Endothelial cell of umbilical vein (primary cell): ENCODE measurements around the gene CHAC1. TPM values are rescaled to one million over a fixed set of nuclear protein-coding genes. Genes with fewer than 3 reads are reported as not detected.

Source experiments
- BruUV-seq: library from RNA; stranded (reverse); fragments of 400-500 nt; replicated peaks from 2 replicates; lab custom pipeline; 2021; lab: Mats Ljungman, UMichigan
- CTCF ChIA-PET: fragments of 300-600, 350-600 bp; sonication (Branson Sonifier 250); formaldehyde crosslinking; loops from one replicate; lab custom pipeline; 2021; ENCODE audit warnings: antibody characterized with exemption, inconsistent platforms; lab: Charles Lee
- POLR2A ChIA-PET: fragments of 300-600, 350-600 bp; sonication (Branson Sonifier 250); formaldehyde crosslinking; loops from one replicate; lab custom pipeline; 2021; ENCODE audit warnings: antibody characterized with exemption, inconsistent platforms; lab: Charles Lee
- DNase-seq: peaks from one replicate; pipeline ENCODE4 v3.0.0-alpha.2; 2011; ENCODE audit warnings: low read depth, low spot score
- FAIRE-seq: peaks from 2 replicates; lab custom pipeline; 2011; peaks lifted over from hg19 to GRCh38; lab: Jason Lieb, UNC
- H2AFZ ChIP-seq: 2 replicates; pipeline ENCODE4 v1.6.0; 2012; ENCODE audit warnings: low read depth, low read length, control low read depth, inconsistent platforms
- H3K27ac ChIP-seq: 2 replicates; pipeline ENCODE4 v1.5.1; 2011; ENCODE audit warnings: low read depth, mild to moderate bottlenecking, control low read depth, low read length, moderate library complexity; ENCODE audit not compliant: insufficient read depth
- H3K27me3 ChIP-seq, 2 experiments: 2 replicates each; pipeline versions ENCODE4 v1.6.0 to v1.6.1; 2011; ENCODE audit warnings: low read length in 2 of 2, mixed read lengths in 1 of 2; ENCODE audit not compliant: control insufficient read depth in 2 of 2, insufficient read depth in 2 of 2
- H3K36me3 ChIP-seq, 2 experiments: 2 replicates in 1 of 2; 3 replicates in 1 of 2; pipeline ENCODE4 v1.5.1; 2011; ENCODE audit warnings: low read length in 2 of 2, mild to moderate bottlenecking in 1 of 2, moderate library complexity in 1 of 2; ENCODE audit not compliant: control insufficient read depth in 2 of 2, insufficient read depth in 2 of 2; ENCODE audit errors: extremely low read depth in 1 of 2
- H3K4me1 ChIP-seq: 3 replicates; pipeline ENCODE4 v1.5.1; 2011; ENCODE audit warnings: mild to moderate bottlenecking, low read length; ENCODE audit not compliant: control insufficient read depth, insufficient read depth; ENCODE audit errors: extremely low read depth
- H3K4me2 ChIP-seq: 2 replicates; pipeline ENCODE4 v1.6.1; 2011; ENCODE audit warnings: low read length, control low read depth, mixed read lengths; ENCODE audit not compliant: insufficient read depth
- H3K4me3 ChIP-seq, 3 experiments: fragments of 200-600 bp in 1 of 3; sonication (generic), shearing (Covaris generic) in 1 of 3; replicated peaks in 1 of 3; 2 replicates each; pipeline ENCODE4 v1.5.1; 2011 to 2016; ENCODE audit warnings: control low read depth in 3 of 3, low read length in 3 of 3, mild to moderate bottlenecking in 2 of 3, inconsistent platforms in 1 of 3, low read depth in 1 of 3, moderate library complexity in 1 of 3; ENCODE audit not compliant: insufficient read depth in 1 of 3
- H3K79me2 ChIP-seq: 2 replicates; pipeline ENCODE4 v1.6.0; 2012; ENCODE audit warnings: low read length, inconsistent platforms; ENCODE audit not compliant: control insufficient read depth, insufficient read depth
- H3K9ac ChIP-seq: replicated peaks from 2 replicates; pipeline ENCODE3; 2011; ENCODE audit warnings: low read length, control low read depth; ENCODE audit not compliant: insufficient read depth; ENCODE audit errors: extremely low read depth
- H3K9me1 ChIP-seq: replicated peaks from 3 replicates; pipeline ENCODE4 v1.6.0; 2011; ENCODE audit warnings: mild to moderate bottlenecking, low read length; ENCODE audit not compliant: control insufficient read depth, insufficient read depth; ENCODE audit errors: extremely low read depth
- H3K9me3 ChIP-seq: replicated peaks from 2 replicates; pipeline ENCODE4 v1.5.1; 2012; ENCODE audit warnings: low read length, inconsistent platforms; ENCODE audit not compliant: control insufficient read depth, insufficient read depth
- H4K20me1 ChIP-seq: replicated peaks from 2 replicates; pipeline ENCODE3; 2011; ENCODE audit warnings: mild to moderate bottlenecking, low read length; ENCODE audit not compliant: control insufficient read depth, insufficient read depth; ENCODE audit errors: extremely low read depth
- EZH2 ChIP-seq: IDR thresholded peaks from 2 replicates; pipeline ENCODE4 v1.6.1; 2012; ENCODE audit warnings: borderline replicate concordance, low read depth, mild to moderate bottlenecking, moderate library complexity, low read length, inconsistent platforms; ENCODE audit not compliant: severe bottlenecking
- FOS ChIP-seq: IDR thresholded peaks from 2 replicates; pipeline ENCODE4 v1.6.1; 2011; ENCODE audit warnings: mild to moderate bottlenecking, low read length, moderate library complexity, borderline replicate concordance; ENCODE audit not compliant: insufficient read depth
- GATA2 ChIP-seq: IDR thresholded peaks from 2 replicates; pipeline ENCODE4 v1.7.0; 2011; ENCODE audit warnings: low read depth, mild to moderate bottlenecking, moderate library complexity, mixed read lengths, low read length; ENCODE audit not compliant: insufficient read length, insufficient read depth
- JUN ChIP-seq: IDR thresholded peaks from 2 replicates; pipeline ENCODE4 v1.6.1; 2011; ENCODE audit warnings: borderline replicate concordance, low read depth; ENCODE audit not compliant: insufficient read length, insufficient read depth
- MAX ChIP-seq: IDR thresholded peaks from 2 replicates; pipeline ENCODE4 v1.6.1; 2011; ENCODE audit not compliant: insufficient read depth, insufficient read length
- MYC ChIP-seq: IDR thresholded peaks from one replicate; pipeline ENCODE4 v1.6.1; 2011; ENCODE audit warnings: mild to moderate bottlenecking, low read depth, low read length
- POLR2A ChIP-seq: IDR thresholded peaks from 2 replicates; pipeline ENCODE4 v1.6.1; 2012; ENCODE audit warnings: low read depth, mild to moderate bottlenecking, control low read depth, low read length
- POLR2AphosphoS5 ChIP-seq: IDR thresholded peaks from 2 replicates; pipeline ENCODE4 v1.6.1; 2012; ENCODE audit warnings: low read depth, mild to moderate bottlenecking, control low read depth, low read length, moderate library complexity; ENCODE audit not compliant: insufficient read depth
- dilution Hi-C: fragments of 300-500 bp; cut with MboI; formaldehyde crosslinking; loops from one replicate; pipeline ENCODE4 v1.15.0; 2019; ENCODE audit warnings: low sequenced_read_pairs; ENCODE audit not compliant: extremely low pct_ligation_motif_present
- intact Hi-C: fragments of 100-400 bp; cut with micrococcal nuclease; formaldehyde crosslinking; loops from one replicate; pipeline ENCODE4 v1.10.0; 2022
- polyA plus RNA-seq, 4 experiments: library from polyadenylated mRNA; depleted of rRNA in 3 of 4; stranded (reverse) in 3 of 4; unstranded in 1 of 4; fragments of >200 nt; gene quantifications; 2 replicates each; pipeline versions ENCODE4 v1.2.1 to v1.2.3, GENCODE V29; 2011 to 2012; ENCODE audit warnings: missing spikeins in 1 of 4
- total RNA-seq: library from RNA; stranded (reverse); gene quantifications from 2 replicates; pipeline ENCODE4 v1.2.3, GENCODE V29; 2021
- TF ChIP-seq, protein P1 (sequence below), 2 donors: IDR thresholded peaks; 1 replicate in 1 of 2; 2 replicates in 1 of 2; pipeline ENCODE4 v1.5.1; 2011; ENCODE audit warnings: low read length in 2 of 2, mild to moderate bottlenecking in 2 of 2, moderate library complexity in 2 of 2, control low read depth in 1 of 2, inconsistent platforms in 1 of 2, low read depth in 1 of 2; ENCODE audit not compliant: insufficient read depth in 1 of 2; ENCODE audit errors: extremely low read depth in 1 of 2

The CHAC1 gene
- total and polyA plus RNA-seq, 2 donors (not counting 3 experiments of a cell fraction or from before 2014, with no cell fraction given), result 4.6 to 25.7 TPM

GRCh38 chr15:40978141-40978540 is 24.9 kb downstream of the CHAC1 start:
- Histone ChIP-seq H4K20me1 (no peaks in the 10 kb centered on the region), H3K27ac (no peak overlapping the region), H3K4me2 (no peak overlapping the region), H3K4me3 (no peak overlapping the region), H3K36me3 (peaks cover 13 to 29% of the 10 kb centered on the region in 2 experiments), H3K9me3 (no peaks in the 10 kb centered on the region), H2AFZ (no peak overlapping the region), H3K27me3 (no peaks in the 10 kb centered on the region), H3K9ac (no peak overlapping the region), H3K79me2 (no peaks in the 10 kb centered on the region), H3K4me1 (peaks cover 27% of the 10 kb centered on the region), H3K9me1 (no peaks in the 10 kb centered on the region)
- FAIRE-seq (no peak), DNase-seq (no peak)
- POLR2A ChIA-PET, result no interaction called here
- TF ChIP-seq POLR2A (no peak), POLR2AphosphoS5 (no peak), MAX (no peak), FOS (no peak), JUN (no peak), EZH2 (no peak)
- dilution Hi-C loops, result no loop called here
- CTCF ChIA-PET, result interaction anchor here (0.8 to 3.1 kb wide), 3 partner anchors 36 to 72 kb away, joined by 3 to 8 read pairs (median 4); no protein-coding TSS in a partner anchor
- no TSS peak for BruUV-seq
- intact Hi-C loops, result no loop called here

- DNase-seq, result no peak
- Histone ChIP-seq H3K9me3 (no peaks in the 10 kb centered on the region), H3K36me3 (peaks cover 13 to 29% of the 10 kb centered on the region in 2 experiments)
These were observed 25.3 kb downstream of the CHAC1 start for GRCh38 chr15:40978562-40978961.

More at GRCh38 chr15:40978562-40978961, 25.3 kb downstream of the CHAC1 start:
- Histone ChIP-seq H3K4me2 (no peak overlapping the region), H2AFZ (no peak overlapping the region), H3K4me3 (no peak overlapping the region), H3K79me2 (no peaks in the 10 kb centered on the region), H3K9ac (no peak overlapping the region), H3K9me1 (no peaks in the 10 kb centered on the region), H3K27ac (no peak overlapping the region), H4K20me1 (no peaks in the 10 kb centered on the region), H3K4me1 (peaks cover 31% of the 10 kb centered on the region), H3K27me3 (no peaks in the 10 kb centered on the region)
- ChIA-PET CTCF (interaction anchor here (0.8 to 3.1 kb wide), 3 partner anchors 36 to 73 kb away, joined by 3 to 8 read pairs (median 4); no protein-coding TSS in a partner anchor), POLR2A (no interaction called here)
- intact Hi-C loops (no loop called here), dilution Hi-C loops (no loop called here)
- FAIRE-seq, result no peak
- TF ChIP-seq MYC (no peak), POLR2A (no peak), MAX (no peak), JUN (no peak), POLR2AphosphoS5 (no peak), EZH2 (no peak), GATA2 (no peak), FOS (no peak)
- TF ChIP-seq, protein P1, sequence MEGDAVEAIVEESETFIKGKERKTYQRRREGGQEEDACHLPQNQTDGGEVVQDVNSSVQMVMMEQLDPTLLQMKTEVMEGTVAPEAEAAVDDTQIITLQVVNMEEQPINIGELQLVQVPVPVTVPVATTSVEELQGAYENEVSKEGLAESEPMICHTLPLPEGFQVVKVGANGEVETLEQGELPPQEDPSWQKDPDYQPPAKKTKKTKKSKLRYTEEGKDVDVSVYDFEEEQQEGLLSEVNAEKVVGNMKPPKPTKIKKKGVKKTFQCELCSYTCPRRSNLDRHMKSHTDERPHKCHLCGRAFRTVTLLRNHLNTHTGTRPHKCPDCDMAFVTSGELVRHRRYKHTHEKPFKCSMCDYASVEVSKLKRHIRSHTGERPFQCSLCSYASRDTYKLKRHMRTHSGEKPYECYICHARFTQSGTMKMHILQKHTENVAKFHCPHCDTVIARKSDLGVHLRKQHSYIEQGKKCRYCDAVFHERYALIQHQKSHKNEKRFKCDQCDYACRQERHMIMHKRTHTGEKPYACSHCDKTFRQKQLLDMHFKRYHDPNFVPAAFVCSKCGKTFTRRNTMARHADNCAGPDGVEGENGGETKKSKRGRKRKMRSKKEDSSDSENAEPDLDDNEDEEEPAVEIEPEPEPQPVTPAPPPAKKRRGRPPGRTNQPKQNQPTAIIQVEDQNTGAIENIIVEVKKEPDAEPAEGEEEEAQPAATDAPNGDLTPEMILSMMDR (IDR thresholded peaks at IDR 0.05; ENCODE audit: extremely low read depth in 1 of 2, insufficient read depth in 1 of 2, low read depth in 1 of 2, low read length in 2 of 2), result no peak
- BruUV-seq, result no TSS peak
